Mesodermal cell (in vitro differentiated cells): ENCODE results near the gene DCST2.
"Not testable (repeated sequence)": the region's sequence is repeated elsewhere in the genome, so short reads cannot be mapped to it uniquely, and the experiment has no call there.

Experiments
- H3K27ac ChIP-seq: 2 replicates; pipeline ENCODE4 v1.7.0; 2013; ENCODE audit warnings: mild to moderate bottlenecking, low read depth, low read length, moderate library complexity; ENCODE audit not compliant: severe bottlenecking
- H3K36me3 ChIP-seq: 2 replicates; pipeline ENCODE4 v1.7.1; 2013; ENCODE audit warnings: mild to moderate bottlenecking, low read length, moderate library complexity; ENCODE audit not compliant: control insufficient read depth, insufficient read depth
- H3K4me1 ChIP-seq: one replicate; pipeline ENCODE4 v1.7.1; 2013; ENCODE audit warnings: mild to moderate bottlenecking, low read length; ENCODE audit not compliant: insufficient read depth, control insufficient read depth, poor library complexity, severe bottlenecking
- H3K4me3 ChIP-seq: 2 replicates; pipeline ENCODE4 v1.7.0; 2013; ENCODE audit warnings: low read length, control low read depth, mild to moderate bottlenecking; ENCODE audit not compliant: insufficient read depth, poor library complexity, severe bottlenecking; ENCODE audit errors: extremely low read depth
- H3K9me3 ChIP-seq: 2 replicates; pipeline ENCODE4 v1.7.1; 2013; ENCODE audit warnings: mild to moderate bottlenecking, low read length, moderate library complexity; ENCODE audit not compliant: control insufficient read depth
- WGBS, 2 experiments: methylation state at CpG; one replicate each; pipeline ENCODE4 v1.1.5; 2013; ENCODE audit warnings: missing lambda C conversion rate in 2 of 2; ENCODE audit not compliant: insufficient coverage in 2 of 2; 5-methylcytosine and 5-hydroxymethylcytosine counted together

The DCST2 gene

GRCh38 chr1:154978360-154978759 lies 55.2 kb downstream of the DCST2 start:
- no peak overlapping the region for H3K4me3 ChIP-seq
- no CpG with 5 or more reads among the region's 3 CpGs for WGBS, 2 experiments
- H3K36me3 ChIP-seq: peaks cover 56% of the 10 kb centered on the region
- peaks cover 10% of the 10 kb centered on the region for H3K4me1 ChIP-seq
- H3K27ac ChIP-seq: no peak overlapping the region
- H3K9me3 ChIP-seq: no peaks in the 10 kb centered on the region

GRCh38 chr1:154977762-154978161 lies 55.8 kb downstream of the DCST2 start:
- not testable (repeated sequence) for H3K9me3 ChIP-seq, H3K4me3 ChIP-seq, H3K27ac ChIP-seq
- H3K36me3 ChIP-seq: peaks cover 56% of the 10 kb centered on the region
- WGBS, 2 experiments: 93% methylated on average over 2 of the region's 3 CpGs; no CpG with 5 or more reads in 1 of the 2 experiments
- peaks cover 10% of the 10 kb centered on the region for H3K4me1 ChIP-seq

GRCh38 chr1:154975409-154976059 lies 58.0 kb downstream of the DCST2 start:
- peak overlapping the region; percentile 69 for H3K4me3 ChIP-seq
- peaks cover 39% of the 10 kb centered on the region for H3K36me3 ChIP-seq
- peak overlapping the region; percentile 100 for H3K27ac ChIP-seq
- H3K9me3 ChIP-seq: no peaks in the 10 kb centered on the region
- peaks cover 20% of the 10 kb centered on the region for H3K4me1 ChIP-seq
- 0 to 1% methylated on average over 7 to 14 of the region's 24 CpGs for WGBS, 2 experiments

GRCh38 chr1:154974808-154975408 lies 58.7 kb downstream of the DCST2 start:
- WGBS, 2 experiments: 0 to 1% methylated on average over 27 to 29 of the region's 30 CpGs

GRCh38 chr1:154974102-154974807 lies 59.3 kb downstream of the DCST2 start, which contains the start of gene CKS1B:
TSS of gene CKS1B (plus strand) at chr1:154974681. CDS start at chr1:154974746, 65 bp downstream.
- 0 to 1% methylated on average over 31 to 41 of the region's 47 CpGs for WGBS, 2 experiments
- peaks cover 20% of the 10 kb centered on the region for H3K4me1 ChIP-seq
- H3K27ac ChIP-seq: peak within 1 kb of the TSS; percentile 100
- H3K4me3 ChIP-seq: peak within 1 kb of the TSS; percentile 69
- no peaks in the 10 kb centered on the region for H3K9me3 ChIP-seq
- peaks cover 32% of the 10 kb centered on the region for H3K36me3 ChIP-seq

More at GRCh38 chr1:154974808-154975408, 58.7 kb downstream of the DCST2 start:
- peaks cover 34% of the 10 kb centered on the region for H3K36me3 ChIP-seq
- peak overlapping the region; percentile 100 for H3K27ac ChIP-seq
- peak overlapping the region; percentile 69 for H3K4me3 ChIP-seq
- peaks cover 20% of the 10 kb centered on the region for H3K4me1 ChIP-seq
- no peaks in the 10 kb centered on the region for H3K9me3 ChIP-seq

GRCh38 chr1:154973344-154974101 lies 60.1 kb downstream of the DCST2 start:
- WGBS, 2 experiments: 0 to 2% methylated on average over 22 to 24 of the region's 37 CpGs
- Histone ChIP-seq H3K9me3 (no peaks in the 10 kb centered on the region), H3K4me3 (peak overlapping the region; percentile 69), H3K4me1 (peaks cover 20% of the 10 kb centered on the region), H3K36me3 (peaks cover 34% of the 10 kb centered on the region), H3K27ac (peak overlapping the region; percentile 100)

GRCh38 chr1:154972517-154973343 lies 60.9 kb downstream of the DCST2 start:
- Histone ChIP-seq H3K9me3 (no peaks in the 10 kb centered on the region), H3K4me3 (peak overlapping the region; percentile 69), H3K36me3 (peaks cover 34% of the 10 kb centered on the region), H3K4me1 (peaks cover 25% of the 10 kb centered on the region), H3K27ac (peak overlapping the region; percentile 100)
- 0 to 2% methylated on average over 7 to 10 of the region's 18 CpGs for WGBS, 2 experiments

- H3K9me3 ChIP-seq: no peaks in the 10 kb centered on the region
- no CpG with 5 or more reads among the region's 3 CpGs for WGBS, 2 experiments
- H3K27ac ChIP-seq: peak overlapping the region; percentile 100
- H3K4me3 ChIP-seq: peak overlapping the region; percentile 69
- H3K36me3 ChIP-seq: peaks cover 34% of the 10 kb centered on the region
- peaks cover 29% of the 10 kb centered on the region for H3K4me1 ChIP-seq
These were observed 61.4 kb downstream of the DCST2 start for GRCh38 chr1:154972213-154972516.

GRCh38 chr1:154971341-154971998 lies 62.1 kb downstream of the DCST2 start:
- peaks cover 41% of the 10 kb centered on the region for H3K36me3 ChIP-seq
- peak overlapping the region; percentile 69 for H3K4me3 ChIP-seq
- no peaks in the 10 kb centered on the region for H3K9me3 ChIP-seq
- 60 to 72% methylated on average over 4 to 10 of the region's 10 CpGs for WGBS, 2 experiments
- H3K27ac ChIP-seq: peak overlapping the region; percentile 100
- peaks cover 26% of the 10 kb centered on the region for H3K4me1 ChIP-seq
